Fibroblast of lung (primary cell): ENCODE results near the gene MSI2. TPM values are rescaled to one million over a fixed set of nuclear protein-coding genes. Genes with fewer than 3 reads are reported as not detected.
A peak's percentile ranks its signal among the peaks of the same experiment; 100 is the strongest.

Experiments
- DNase-seq, 2 donors: peaks; one replicate each; pipeline versions ENCODE4 v3.0.0 to v3.0.0-alpha.2; 2010; ENCODE audit warnings: low read depth in 2 of 2
- H2AFZ ChIP-seq: 2 replicates; pipeline ENCODE4 v1.5.1; 2012; ENCODE audit warnings: low read length, control low read depth, inconsistent platforms
- H3K27ac ChIP-seq: 2 replicates; pipeline ENCODE4 v1.5.1; 2011; ENCODE audit warnings: low read length, control low read depth; ENCODE audit not compliant: insufficient read depth
- H3K27me3 ChIP-seq: 2 replicates; pipeline ENCODE4 v1.5.1; 2011; ENCODE audit warnings: mild to moderate bottlenecking, low read length; ENCODE audit not compliant: control insufficient read depth, insufficient read depth
- H3K36me3 ChIP-seq: 2 replicates; pipeline ENCODE4 v1.5.1; 2011; ENCODE audit warnings: low read length; ENCODE audit not compliant: control insufficient read depth, insufficient read depth
- H3K4me1 ChIP-seq: 2 replicates; pipeline ENCODE4 v1.5.1; 2011; ENCODE audit warnings: low read length; ENCODE audit not compliant: control insufficient read depth, insufficient read depth; ENCODE audit errors: extremely low read depth
- H3K4me2 ChIP-seq: 2 replicates; pipeline ENCODE4 v1.5.1; 2011; ENCODE audit warnings: low read length, control low read depth; ENCODE audit not compliant: insufficient read depth; ENCODE audit errors: extremely low read depth
- H3K4me3 ChIP-seq, 4 experiments: fragments of 200-600 bp in 1 of 4; sonication (generic) in 1 of 4; replicated peaks in 1 of 4; 2 replicates each; pipeline ENCODE4 v1.5.1; 2011 to 2016; ENCODE audit warnings: low read length in 4 of 4, low read depth in 3 of 4, mild to moderate bottlenecking in 3 of 4, control low read depth in 2 of 4, inconsistent platforms in 1 of 4, mixed read lengths in 1 of 4; ENCODE audit not compliant: insufficient read depth in 1 of 4; ENCODE audit errors: control extremely low read depth in 1 of 4
- H3K79me2 ChIP-seq: 2 replicates; pipeline ENCODE4 v1.5.1; 2012; ENCODE audit warnings: mild to moderate bottlenecking, low read length, inconsistent platforms; ENCODE audit not compliant: control insufficient read depth, insufficient read depth
- H3K9ac ChIP-seq: 2 replicates; pipeline ENCODE4 v1.5.1; 2011; ENCODE audit warnings: mild to moderate bottlenecking, low read length, control low read depth; ENCODE audit not compliant: insufficient read depth
- H3K9me3 ChIP-seq: 2 replicates; pipeline ENCODE4 v1.5.1; 2012; ENCODE audit warnings: low read depth, low read length; ENCODE audit not compliant: control insufficient read depth, insufficient read depth
- H4K20me1 ChIP-seq: 2 replicates; pipeline ENCODE4 v1.5.1; 2011; ENCODE audit warnings: low read length; ENCODE audit not compliant: control insufficient read depth, insufficient read depth; ENCODE audit errors: extremely low read depth
- EZH2 ChIP-seq: IDR thresholded peaks from 2 replicates; pipeline ENCODE4 v1.5.1; 2012; ENCODE audit warnings: low read length, control low read depth, mild to moderate bottlenecking; ENCODE audit errors: missing control alignments
- polyA plus RNA-seq, 2 donors: library from polyadenylated mRNA; depleted of rRNA in 1 of 2; stranded (reverse) in 1 of 2; unstranded in 1 of 2; fragments of >200 nt; gene quantifications; 2 replicates each; pipeline ENCODE4 v1.2.1, GENCODE V29; 2011 to 2012; ENCODE audit warnings: missing spikeins in 1 of 2
- total RNA-seq: library from RNA; depleted of rRNA; stranded (reverse); fragments of >200 nt; gene quantifications from 2 replicates; pipeline ENCODE4 v1.2.1, GENCODE V29; 2014
- TF ChIP-seq, protein P1 (sequence below), 2 donors: IDR thresholded peaks in 1 of 2; conservative IDR thresholded peaks in 1 of 2; 1 replicate in 1 of 2; 2 replicates in 1 of 2; pipeline ENCODE4 v1.5.1; 2011 to 2012; ENCODE audit warnings: low read length in 2 of 2, control low read depth in 1 of 2, inconsistent platforms in 1 of 2, low read depth in 1 of 2, mild to moderate bottlenecking in 1 of 2

MSI2 gene
- total and polyA plus RNA-seq, 2 donors (not counting 1 experiment from before 2014, with no cell fraction given), result 6.8 to 14.2 TPM

DNA sequence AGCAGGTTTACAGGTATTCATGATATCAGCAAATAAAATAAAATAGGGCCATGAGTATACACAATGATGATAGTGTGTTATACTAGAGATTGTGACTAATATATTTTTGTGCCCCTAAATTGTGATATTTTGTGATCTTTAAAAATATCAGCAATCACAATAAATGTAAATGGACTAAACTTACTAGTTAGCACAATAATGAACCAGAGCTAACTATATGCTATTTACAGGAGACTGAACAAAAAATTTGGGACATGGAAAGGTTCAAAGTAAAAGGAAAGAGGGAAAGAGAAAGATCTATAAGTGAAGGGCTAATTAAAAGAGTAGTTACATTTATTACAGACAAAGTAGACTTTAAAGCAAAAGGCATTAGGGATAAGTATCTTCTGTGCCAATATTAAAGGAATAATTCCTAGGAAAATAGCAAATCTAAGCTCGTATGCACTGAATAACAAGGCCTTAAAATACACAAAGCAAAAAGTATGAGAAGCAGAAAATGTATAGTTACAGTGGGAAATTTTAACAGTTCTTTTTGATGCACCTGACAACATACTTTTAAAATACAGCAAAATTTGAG lies 5.0 kb upstream of the MSI2 start:
- no peak overlapping the region for H2AFZ ChIP-seq
- peaks cover 9% of the 10 kb centered on the region for H3K27me3 ChIP-seq
- H3K79me2 ChIP-seq, result no peaks in the 10 kb centered on the region
- H4K20me1 ChIP-seq, result no peaks in the 10 kb centered on the region
- TF ChIP-seq, protein P1, sequence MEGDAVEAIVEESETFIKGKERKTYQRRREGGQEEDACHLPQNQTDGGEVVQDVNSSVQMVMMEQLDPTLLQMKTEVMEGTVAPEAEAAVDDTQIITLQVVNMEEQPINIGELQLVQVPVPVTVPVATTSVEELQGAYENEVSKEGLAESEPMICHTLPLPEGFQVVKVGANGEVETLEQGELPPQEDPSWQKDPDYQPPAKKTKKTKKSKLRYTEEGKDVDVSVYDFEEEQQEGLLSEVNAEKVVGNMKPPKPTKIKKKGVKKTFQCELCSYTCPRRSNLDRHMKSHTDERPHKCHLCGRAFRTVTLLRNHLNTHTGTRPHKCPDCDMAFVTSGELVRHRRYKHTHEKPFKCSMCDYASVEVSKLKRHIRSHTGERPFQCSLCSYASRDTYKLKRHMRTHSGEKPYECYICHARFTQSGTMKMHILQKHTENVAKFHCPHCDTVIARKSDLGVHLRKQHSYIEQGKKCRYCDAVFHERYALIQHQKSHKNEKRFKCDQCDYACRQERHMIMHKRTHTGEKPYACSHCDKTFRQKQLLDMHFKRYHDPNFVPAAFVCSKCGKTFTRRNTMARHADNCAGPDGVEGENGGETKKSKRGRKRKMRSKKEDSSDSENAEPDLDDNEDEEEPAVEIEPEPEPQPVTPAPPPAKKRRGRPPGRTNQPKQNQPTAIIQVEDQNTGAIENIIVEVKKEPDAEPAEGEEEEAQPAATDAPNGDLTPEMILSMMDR (conservative IDR thresholded peaks at IDR 0.05 in 1 of 2, IDR thresholded peaks at IDR 0.05 in 1 of 2; ENCODE audit: low read depth in 1 of 2, low read length in 2 of 2), result no peak
- no peak for TF ChIP-seq EZH2
- no peak overlapping the region for H3K4me3 ChIP-seq
- no peak for DNase-seq
- no peaks in the 10 kb centered on the region for H3K36me3 ChIP-seq
- no peak overlapping the region for H3K27ac ChIP-seq
- H3K4me1 ChIP-seq, result no peaks in the 10 kb centered on the region
- no peak overlapping the region for H3K4me2 ChIP-seq
- no peaks in the 10 kb centered on the region for H3K9me3 ChIP-seq
- no peak overlapping the region for H3K9ac ChIP-seq

DNA sequence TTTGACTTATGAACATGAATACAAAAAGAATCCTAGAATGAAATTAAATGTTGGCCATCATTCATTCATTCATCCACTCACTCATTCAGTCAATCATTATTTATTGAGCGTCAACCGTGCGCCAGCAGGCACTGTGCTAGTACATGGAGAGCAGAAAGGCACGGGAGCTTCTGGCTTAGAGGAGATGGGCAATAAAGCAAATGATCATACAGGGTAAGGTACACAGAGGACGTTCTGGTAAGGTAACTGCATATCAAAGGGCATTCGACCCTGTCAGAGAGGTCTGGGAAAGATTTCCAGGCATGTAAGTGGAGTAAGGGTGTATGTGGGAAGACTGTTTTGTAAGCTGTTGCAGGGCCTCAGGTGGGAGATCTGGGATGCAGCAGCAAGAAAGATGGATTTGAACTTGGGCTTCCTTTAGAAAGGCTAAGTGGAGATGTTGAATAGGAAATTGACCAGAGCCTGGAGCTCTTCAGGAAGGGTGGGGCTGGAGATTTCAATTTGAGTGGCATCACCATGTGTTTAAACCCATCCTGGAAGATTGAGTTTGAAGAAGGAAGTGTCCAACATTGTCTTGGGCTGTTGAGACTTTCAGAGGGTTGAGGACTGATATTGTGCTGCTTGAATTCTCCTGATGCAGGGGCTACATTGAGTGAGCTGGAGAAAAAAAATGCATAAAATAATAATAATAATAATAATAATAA lies 2.8 kb upstream of the MSI2 start:
- no peaks in the 10 kb centered on the region for H3K9me3 ChIP-seq
- TF ChIP-seq EZH2, result no peak
- TF ChIP-seq, protein P1 (conservative IDR thresholded peaks at IDR 0.05 in 1 of 2, IDR thresholded peaks at IDR 0.05 in 1 of 2; ENCODE audit: low read depth in 1 of 2, low read length in 2 of 2), result no peak
- H3K4me3 ChIP-seq, result no peak overlapping the region
- H3K4me1 ChIP-seq, result peaks cover 2% of the 10 kb centered on the region
- H3K36me3 ChIP-seq, result no peaks in the 10 kb centered on the region
- H3K27ac ChIP-seq, result no peak overlapping the region
- DNase-seq, result no peak
- peaks cover 9% of the 10 kb centered on the region for H3K27me3 ChIP-seq
- no peaks in the 10 kb centered on the region for H3K79me2 ChIP-seq
- no peak overlapping the region for H3K9ac ChIP-seq
- H4K20me1 ChIP-seq, result no peaks in the 10 kb centered on the region
- H3K4me2 ChIP-seq, result no peak overlapping the region
- no peak overlapping the region for H2AFZ ChIP-seq

DNA sequence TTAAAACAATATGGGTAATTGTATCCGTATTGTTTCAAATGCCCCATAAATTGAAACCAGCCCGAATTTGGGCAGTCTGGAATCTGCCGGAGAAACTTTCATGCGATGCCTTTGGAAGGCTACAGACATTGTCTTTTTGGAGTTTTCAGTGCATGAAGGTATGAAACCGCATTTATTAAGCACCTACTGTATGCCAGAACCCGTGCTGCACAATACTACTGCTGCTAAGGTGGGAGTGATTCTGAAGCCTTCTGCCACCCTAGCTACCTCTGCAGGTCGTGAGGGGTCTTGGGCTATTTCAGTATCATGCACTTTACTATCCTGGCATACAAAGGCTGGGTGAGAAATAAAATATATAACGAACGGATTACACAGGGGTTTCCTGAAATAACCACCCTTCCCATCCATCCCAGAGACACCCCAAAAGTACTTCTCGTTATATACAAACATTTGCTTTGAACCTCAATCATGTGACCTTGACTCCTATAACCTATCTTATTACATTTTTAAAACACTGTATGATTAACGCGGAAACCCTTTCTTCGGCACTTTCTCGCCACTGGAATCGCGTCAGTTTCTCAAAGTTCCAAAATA lies 1.0 kb upstream of the MSI2 start:
- Histone ChIP-seq H3K4me3 (peak overlapping the region; percentile 55 to 72 (median 64)), H4K20me1 (no peaks in the 10 kb centered on the region), H3K27ac (no peak overlapping the region), H3K4me1 (peaks cover 3% of the 10 kb centered on the region), H3K27me3 (peaks cover 9% of the 10 kb centered on the region), H3K9ac (no peak overlapping the region), H2AFZ (no peak overlapping the region), H3K36me3 (no peaks in the 10 kb centered on the region), H3K79me2 (no peaks in the 10 kb centered on the region), H3K9me3 (no peaks in the 10 kb centered on the region), H3K4me2 (peak overlapping the region; percentile 96)
- TF ChIP-seq EZH2, result peak; percentile 62
- TF ChIP-seq, protein P1 (conservative IDR thresholded peaks at IDR 0.05 in 1 of 2, IDR thresholded peaks at IDR 0.05 in 1 of 2; ENCODE audit: low read depth in 1 of 2, low read length in 2 of 2), result no peak
- no peak for DNase-seq
